Tibial artery (tissue), 4 donors: ENCODE results near the gene SLU7.

Experiments used
- DNase-seq, 2 donors: peaks; one replicate each; pipeline ENCODE4 v3.0.0-alpha.2; 2019
- H3K27ac ChIP-seq, 2 donors: fragments of 200-600 bp; sonication (generic) in 1 of 2; 1 replicate in 1 of 2; 2 replicates in 1 of 2; pipeline ENCODE4 v1.5.1; 2018 to 2019; ENCODE audit warnings: mild to moderate bottlenecking in 1 of 2
- H3K27me3 ChIP-seq, 2 donors: fragments of 200-600 bp; sonication (generic) in 1 of 2; one replicate each; pipeline versions ENCODE4 v1.5.1 to v1.6.0; 2016 to 2019
- H3K36me3 ChIP-seq, 3 donors: fragments of 200-600 bp; sonication (generic) in 2 of 3; one replicate each; pipeline ENCODE4 v1.5.1; 2016 to 2019; ENCODE audit warnings: mild to moderate bottlenecking in 2 of 3
- H3K4me1 ChIP-seq, 4 donors: fragments of 200-600 bp; sonication (generic) in 2 of 4; 1 replicate in 3 of 4; 2 replicates in 1 of 4; pipeline ENCODE4 v1.5.1; 2016 to 2019
- H3K4me3 ChIP-seq, 2 donors: fragments of 200-600 bp; sonication (generic) in 1 of 2; 1 replicate in 1 of 2; 2 replicates in 1 of 2; pipeline ENCODE4 v1.5.1; 2018 to 2019; ENCODE audit warnings: mild to moderate bottlenecking in 2 of 2
- H3K9me3 ChIP-seq, 3 donors: fragments of 200-600 bp; sonication (generic) in 1 of 3; one replicate each; pipeline ENCODE4 v1.5.1; 2016 to 2019
- intact Hi-C: fragments of 100-400 bp; cut with DNase I; formaldehyde crosslinking; loops from one replicate; pipeline ENCODE4 v1.15.0; 2023; ENCODE audit warnings: low total_unique reads
- TF ChIP-seq, protein P1 (sequence below), 2 experiments: fragments of 200-600 bp in 1 of 2; fragments of 450-650 bp in 1 of 2; IDR thresholded peaks; one replicate each; pipeline ENCODE4 v1.5.1; 2017 to 2019; ENCODE audit warnings: antibody characterized with exemption in 2 of 2, mild to moderate bottlenecking in 1 of 2, moderate library complexity in 1 of 2

Gene SLU7

DNA sequence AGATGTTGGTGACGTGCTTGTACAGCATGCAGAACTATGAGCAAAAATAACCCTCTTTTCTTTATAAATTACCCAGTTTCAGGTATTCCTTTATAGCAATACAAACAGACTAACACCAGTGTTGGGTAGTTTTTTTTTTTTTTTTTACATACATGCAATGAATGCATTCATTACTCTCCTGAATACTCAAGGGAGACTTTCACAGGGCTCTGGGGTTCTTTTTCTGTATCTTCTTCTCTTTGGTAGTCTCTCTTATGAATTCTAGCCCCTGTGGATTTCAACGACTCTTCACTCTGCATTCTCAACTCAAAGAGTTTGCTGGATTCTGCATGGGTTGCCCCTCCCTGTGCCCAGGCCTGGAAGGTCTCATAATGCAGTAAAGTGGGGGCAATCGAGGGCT, 30.6 kb upstream of the SLU7 start:
- Histone ChIP-seq H3K27ac (no peak overlapping the region), H3K4me1 (no peaks in the 10 kb centered on the region), H3K36me3 (no peaks in the 10 kb centered on the region), H3K27me3 (no peaks in the 10 kb centered on the region), H3K9me3 (no peaks in the 10 kb centered on the region), H3K4me3 (no peak overlapping the region)
- TF ChIP-seq, protein P1, sequence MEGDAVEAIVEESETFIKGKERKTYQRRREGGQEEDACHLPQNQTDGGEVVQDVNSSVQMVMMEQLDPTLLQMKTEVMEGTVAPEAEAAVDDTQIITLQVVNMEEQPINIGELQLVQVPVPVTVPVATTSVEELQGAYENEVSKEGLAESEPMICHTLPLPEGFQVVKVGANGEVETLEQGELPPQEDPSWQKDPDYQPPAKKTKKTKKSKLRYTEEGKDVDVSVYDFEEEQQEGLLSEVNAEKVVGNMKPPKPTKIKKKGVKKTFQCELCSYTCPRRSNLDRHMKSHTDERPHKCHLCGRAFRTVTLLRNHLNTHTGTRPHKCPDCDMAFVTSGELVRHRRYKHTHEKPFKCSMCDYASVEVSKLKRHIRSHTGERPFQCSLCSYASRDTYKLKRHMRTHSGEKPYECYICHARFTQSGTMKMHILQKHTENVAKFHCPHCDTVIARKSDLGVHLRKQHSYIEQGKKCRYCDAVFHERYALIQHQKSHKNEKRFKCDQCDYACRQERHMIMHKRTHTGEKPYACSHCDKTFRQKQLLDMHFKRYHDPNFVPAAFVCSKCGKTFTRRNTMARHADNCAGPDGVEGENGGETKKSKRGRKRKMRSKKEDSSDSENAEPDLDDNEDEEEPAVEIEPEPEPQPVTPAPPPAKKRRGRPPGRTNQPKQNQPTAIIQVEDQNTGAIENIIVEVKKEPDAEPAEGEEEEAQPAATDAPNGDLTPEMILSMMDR (IDR thresholded peaks at IDR 0.05): no peak
- no peak for DNase-seq
- intact Hi-C loops: no loop called here

DNA sequence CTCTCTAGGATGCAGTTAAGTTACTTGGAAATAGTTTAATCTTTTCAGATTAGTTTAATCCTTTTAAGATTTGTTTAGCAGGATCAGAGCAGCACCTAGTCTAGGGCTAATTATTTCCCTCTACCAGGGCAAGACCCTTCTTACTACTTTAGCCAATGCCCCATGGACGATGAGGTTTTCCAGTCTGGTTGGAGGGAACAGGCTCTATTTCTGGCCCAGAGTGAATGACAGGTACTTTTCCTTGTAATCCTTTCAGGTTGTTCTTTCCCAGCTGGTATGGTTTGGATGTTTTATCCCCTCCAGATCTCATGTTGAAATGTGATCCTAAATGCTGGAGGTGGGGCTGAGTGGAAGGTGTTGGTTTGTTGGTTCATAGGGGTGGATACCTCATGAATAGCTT, 30.0 kb upstream of the SLU7 start:
- H3K9me3 ChIP-seq: no peaks in the 10 kb centered on the region
- no peak overlapping the region for H3K27ac ChIP-seq
- TF ChIP-seq, protein P1 (IDR thresholded peaks at IDR 0.05): no peak
- no peak for DNase-seq
- H3K4me1 ChIP-seq: no peaks in the 10 kb centered on the region
- H3K27me3 ChIP-seq: no peaks in the 10 kb centered on the region
- H3K36me3 ChIP-seq: no peaks in the 10 kb centered on the region
- intact Hi-C loops: no loop called here
- H3K4me3 ChIP-seq: no peak overlapping the region

DNA sequence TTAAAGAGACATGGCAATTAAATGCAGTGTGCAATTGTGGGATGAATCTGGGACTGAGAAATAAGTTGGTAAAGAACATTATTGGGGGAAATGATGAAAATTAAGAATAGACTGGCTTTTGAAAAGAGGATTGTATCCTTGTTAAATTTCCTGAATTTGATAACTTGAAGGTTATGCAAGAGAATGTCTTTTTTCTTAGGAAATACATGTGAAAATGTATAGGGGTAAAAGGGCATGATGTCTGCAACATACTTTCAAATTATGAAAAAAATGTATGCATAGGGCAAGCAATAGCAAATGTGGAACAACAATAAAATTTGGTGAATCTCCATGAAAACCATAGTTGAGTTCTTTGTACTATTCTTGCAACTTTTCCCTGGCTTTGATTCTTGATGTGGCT, 26.9 kb upstream of the SLU7 start:
- H3K9me3 ChIP-seq: no peaks in the 10 kb centered on the region
- H3K27ac ChIP-seq: no peak overlapping the region
- H3K4me3 ChIP-seq: no peak overlapping the region
- no peaks in the 10 kb centered on the region for H3K27me3 ChIP-seq
- no peaks in the 10 kb centered on the region for H3K36me3 ChIP-seq
- intact Hi-C loops: no loop called here
- TF ChIP-seq, protein P1 (IDR thresholded peaks at IDR 0.05): no peak
- no peak for DNase-seq
- no peaks in the 10 kb centered on the region for H3K4me1 ChIP-seq

DNA sequence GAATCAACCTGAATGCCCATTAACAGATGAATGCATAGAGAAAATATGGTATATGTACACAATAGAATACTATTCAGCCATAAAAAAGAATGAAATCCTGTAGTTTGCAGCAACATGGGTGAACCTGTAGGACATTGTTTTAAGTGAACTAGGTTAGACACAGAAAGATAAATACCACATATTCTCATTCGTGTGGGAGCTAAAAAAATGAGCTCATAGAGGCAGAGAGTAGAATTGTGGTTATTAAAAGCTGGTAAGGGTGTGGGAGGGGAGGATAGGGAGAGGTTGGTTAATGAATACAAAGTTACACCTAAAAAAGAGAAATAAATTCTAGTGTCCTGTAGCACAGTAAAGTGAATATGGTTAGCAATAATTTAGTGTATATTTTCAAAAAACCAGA, 26.3 kb upstream of the SLU7 start:
- intact Hi-C loops: no loop called here
- DNase-seq: no peak
- Histone ChIP-seq H3K27me3 (no peaks in the 10 kb centered on the region), H3K27ac (no peak overlapping the region), H3K4me3 (no peak overlapping the region), H3K36me3 (no peaks in the 10 kb centered on the region), H3K9me3 (no peaks in the 10 kb centered on the region), H3K4me1 (no peaks in the 10 kb centered on the region)
- TF ChIP-seq, protein P1 (IDR thresholded peaks at IDR 0.05): no peak

DNA sequence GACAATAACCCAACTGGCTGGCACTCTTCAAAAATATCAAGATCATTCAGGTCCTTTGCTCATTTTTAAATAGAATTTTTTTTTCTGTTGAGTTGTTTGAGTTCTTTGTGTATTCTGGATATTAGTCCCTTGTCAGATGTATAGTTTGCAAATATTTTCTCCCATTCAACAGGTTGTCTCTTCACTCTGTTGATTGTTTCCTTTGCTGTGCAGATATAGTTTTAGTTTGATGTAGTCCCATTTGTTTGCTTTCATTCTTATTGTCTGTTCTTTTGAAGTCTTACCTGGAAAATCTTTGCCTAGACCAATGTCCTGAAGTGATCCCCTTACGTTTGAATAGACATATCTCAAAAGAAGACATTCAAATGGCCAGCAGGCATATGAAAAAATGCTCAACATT, 25.5 kb upstream of the SLU7 start:
- DNase-seq: no peak
- Histone ChIP-seq H3K4me3 (no peak overlapping the region), H3K27ac (no peak overlapping the region), H3K9me3 (no peaks in the 10 kb centered on the region), H3K36me3 (no peaks in the 10 kb centered on the region), H3K4me1 (no peaks in the 10 kb centered on the region), H3K27me3 (no peaks in the 10 kb centered on the region)
- TF ChIP-seq, protein P1 (IDR thresholded peaks at IDR 0.05): no peak
- intact Hi-C loops: no loop called here

DNA sequence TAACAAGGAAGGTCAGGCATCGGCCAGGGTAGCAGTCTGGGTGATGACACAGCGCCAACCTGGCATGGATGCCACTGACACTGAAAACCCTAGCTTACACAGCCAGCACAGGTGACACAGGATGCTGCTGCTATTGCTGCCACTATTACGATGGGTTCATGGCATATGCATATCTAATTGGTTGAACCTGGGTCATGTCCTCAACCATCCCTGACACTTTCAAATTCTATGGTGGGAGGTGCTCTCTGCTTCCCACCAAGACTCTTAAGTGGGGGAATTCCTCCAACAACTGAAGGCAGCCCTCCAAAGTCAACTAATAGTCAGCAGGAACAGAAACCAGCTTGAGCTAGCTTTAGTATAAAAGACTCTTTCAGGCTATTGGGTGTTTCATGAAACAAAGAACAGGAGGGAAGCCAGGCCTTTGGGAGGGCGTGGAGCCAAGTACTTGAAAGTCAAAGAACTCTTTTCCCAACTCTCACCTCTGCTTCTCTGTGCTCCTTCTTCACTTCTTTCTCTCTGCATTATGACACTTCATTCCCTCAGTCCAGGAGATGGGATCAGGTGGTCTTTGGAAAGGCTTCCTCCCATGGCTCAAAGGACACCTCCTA, 24.0 kb upstream of the SLU7 start:
- H3K27ac ChIP-seq: no peak overlapping the region
- H3K4me3 ChIP-seq: no peak overlapping the region
- no peaks in the 10 kb centered on the region for H3K27me3 ChIP-seq
- no peaks in the 10 kb centered on the region for H3K36me3 ChIP-seq
- TF ChIP-seq, protein P1 (IDR thresholded peaks at IDR 0.05): no peak
- H3K4me1 ChIP-seq: peaks cover 0 to 10% (median 6%) of the 10 kb centered on the region in 4 donors
- intact Hi-C loops: no loop called here
- DNase-seq: no peak
- H3K9me3 ChIP-seq: no peaks in the 10 kb centered on the region
